ENCODE data around the gene CTTN. TPM values are rescaled to one million over a fixed set of nuclear protein-coding genes. Genes with fewer than 3 reads are reported as not detected.
A peak's percentile ranks its signal among the peaks of the same experiment; 100 is the strongest.

CTTN gene
- total RNA-seq, 3 donors from 2014 or later = 223 to 314 (median 280) TPM

- ATAC-seq (no peak), DNase-seq (no peak)
- Histone ChIP-seq H3K4me3 (no peak overlapping the region), H3K9me3 (no peaks in the 10 kb centered on the region), H3K36me3 (ENCODE audit: low read depth) (no peaks in the 10 kb centered on the region), H3K4me1 (ENCODE audit: low read depth) (no peaks in the 10 kb centered on the region)
- no peak for TF ChIP-seq CTCF (IDR thresholded peaks at IDR 0.05)
- intact Hi-C loops (cut with DNase I, micrococcal nuclease) = no loop called here
These were observed 17.0 kb upstream of the CTTN start for GRCh38 chr11:70381350-70381749.

GRCh38 chr11:70381872-70382861 is 16.2 kb upstream of the CTTN start:
- ATAC-seq (peak; percentile 25), DNase-seq (no peak)
- intact Hi-C loops (cut with DNase I, micrococcal nuclease) = no loop called here
- no peaks in the 10 kb centered on the region for H3K9me3 ChIP-seq
- no peaks in the 10 kb centered on the region for H3K36me3 ChIP-seq (ENCODE audit: low read depth)
- H3K4me3 ChIP-seq = no peak overlapping the region
- no peak for TF ChIP-seq CTCF (IDR thresholded peaks at IDR 0.05)
- no peaks in the 10 kb centered on the region for H3K4me1 ChIP-seq (ENCODE audit: low read depth)

DNA sequence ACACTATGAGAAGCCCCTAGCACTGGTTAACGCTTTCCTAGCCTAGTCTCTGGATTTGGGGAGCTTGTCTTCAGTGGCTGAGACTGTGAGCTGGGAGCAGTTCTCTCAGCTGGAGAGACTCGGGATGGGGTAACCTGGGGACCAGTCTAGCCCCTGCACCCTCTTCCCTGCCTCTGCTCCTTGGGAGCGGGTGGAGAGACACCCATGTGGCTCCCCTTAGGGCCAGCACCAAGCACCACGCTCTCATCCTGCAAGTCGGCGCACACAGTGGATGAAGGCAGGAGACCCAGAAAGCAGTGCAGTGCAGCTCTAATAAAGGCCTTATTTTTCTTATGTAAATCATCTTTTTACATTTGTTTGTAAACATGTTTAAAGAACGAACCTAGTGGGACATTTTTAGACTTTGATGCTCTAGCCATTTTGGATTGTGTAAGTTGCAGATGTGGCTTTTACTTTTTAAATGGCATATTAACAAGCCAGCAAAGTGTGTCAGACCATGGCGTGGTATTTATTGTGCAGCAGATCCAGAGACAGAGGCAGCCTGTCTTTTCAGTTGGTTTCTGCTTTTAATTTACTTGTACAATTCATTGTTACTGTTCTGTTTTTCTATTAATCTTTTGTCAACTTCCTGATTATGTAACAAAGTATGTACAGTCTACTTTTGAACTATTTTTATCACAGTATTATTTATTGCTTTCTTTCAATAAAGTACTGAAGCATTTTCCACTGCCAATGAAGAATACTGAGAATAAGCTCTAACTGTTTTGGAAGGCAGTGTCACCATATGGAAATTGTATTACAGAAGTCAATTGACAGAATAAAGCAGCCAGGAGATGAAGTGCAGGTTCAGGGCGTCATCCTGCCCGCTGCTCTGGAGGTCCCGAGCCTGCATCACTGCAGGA is 14.4 kb upstream of the CTTN start:
- H3K36me3 ChIP-seq (ENCODE audit: low read depth) = no peaks in the 10 kb centered on the region

GRCh38 chr11:70384566-70385152 is 13.7 kb upstream of the CTTN start:
- intact Hi-C loops (cut with DNase I, micrococcal nuclease) = no loop called here

More for the DNA sequence above, 14.4 kb upstream of the CTTN start:
- DNase-seq (no peak), ATAC-seq (no peak)
- no peaks in the 10 kb centered on the region for H3K4me1 ChIP-seq (ENCODE audit: low read depth)
- H3K9me3 ChIP-seq = no peaks in the 10 kb centered on the region
- no peak overlapping the region for H3K4me3 ChIP-seq
- no peak for TF ChIP-seq CTCF (IDR thresholded peaks at IDR 0.05)
- intact Hi-C loops (cut with DNase I, micrococcal nuclease) = no loop called here

More at GRCh38 chr11:70384566-70385152, 13.7 kb upstream of the CTTN start:
- TF ChIP-seq CTCF (IDR thresholded peaks at IDR 0.05) = no peak
- no peak for ATAC-seq
- H3K4me3 ChIP-seq = no peak overlapping the region
- H3K9me3 ChIP-seq = no peaks in the 10 kb centered on the region
- DNase-seq = no peak
- no peaks in the 10 kb centered on the region for H3K36me3 ChIP-seq (ENCODE audit: low read depth)
- no peaks in the 10 kb centered on the region for H3K4me1 ChIP-seq (ENCODE audit: low read depth)

All from mucosa of descending colon (tissue), 3 donors.